ENCODE measurements around the gene MARVELD1.

The MARVELD1 gene

GRCh38 chr10:97721871-97722780 lies 8.6 kb downstream of the MARVELD1 start:
- Histone ChIP-seq H3K36me3 (no peaks in the 10 kb centered on the region), H3K27me3 (ENCODE audit: insufficient read depth, low read depth, severe bottlenecking) (no peaks in the 10 kb centered on the region), H3K27ac (no peak overlapping the region), H3K4me3 (ENCODE audit: low read depth, low read length) (no peak overlapping the region), H3K9me3 (ENCODE audit: severe bottlenecking) (no peaks in the 10 kb centered on the region)
- no peak for DNase-seq
- TF ChIP-seq, protein P1, sequence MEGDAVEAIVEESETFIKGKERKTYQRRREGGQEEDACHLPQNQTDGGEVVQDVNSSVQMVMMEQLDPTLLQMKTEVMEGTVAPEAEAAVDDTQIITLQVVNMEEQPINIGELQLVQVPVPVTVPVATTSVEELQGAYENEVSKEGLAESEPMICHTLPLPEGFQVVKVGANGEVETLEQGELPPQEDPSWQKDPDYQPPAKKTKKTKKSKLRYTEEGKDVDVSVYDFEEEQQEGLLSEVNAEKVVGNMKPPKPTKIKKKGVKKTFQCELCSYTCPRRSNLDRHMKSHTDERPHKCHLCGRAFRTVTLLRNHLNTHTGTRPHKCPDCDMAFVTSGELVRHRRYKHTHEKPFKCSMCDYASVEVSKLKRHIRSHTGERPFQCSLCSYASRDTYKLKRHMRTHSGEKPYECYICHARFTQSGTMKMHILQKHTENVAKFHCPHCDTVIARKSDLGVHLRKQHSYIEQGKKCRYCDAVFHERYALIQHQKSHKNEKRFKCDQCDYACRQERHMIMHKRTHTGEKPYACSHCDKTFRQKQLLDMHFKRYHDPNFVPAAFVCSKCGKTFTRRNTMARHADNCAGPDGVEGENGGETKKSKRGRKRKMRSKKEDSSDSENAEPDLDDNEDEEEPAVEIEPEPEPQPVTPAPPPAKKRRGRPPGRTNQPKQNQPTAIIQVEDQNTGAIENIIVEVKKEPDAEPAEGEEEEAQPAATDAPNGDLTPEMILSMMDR (IDR thresholded peaks at IDR 0.05; ENCODE audit: low read depth, low read length), result no peak

DNA sequence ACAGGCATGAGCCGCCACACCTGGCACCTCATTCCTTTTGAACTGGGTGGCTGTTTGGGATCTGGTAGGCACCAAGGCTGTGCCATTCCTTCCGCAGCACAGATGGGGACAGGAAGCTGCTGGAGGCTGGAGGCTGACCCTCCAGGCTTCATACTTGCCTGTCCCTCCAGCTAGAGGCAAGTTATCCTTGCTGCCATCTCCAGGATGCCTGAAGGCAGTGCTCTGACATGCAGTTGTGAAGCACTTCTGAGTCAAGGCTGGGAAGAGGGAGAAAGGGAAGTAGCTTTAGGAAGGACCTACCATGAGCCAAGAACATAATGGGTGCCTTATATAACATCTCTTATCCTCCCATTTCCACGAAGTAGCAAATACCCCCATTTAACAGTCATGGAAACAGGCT lies 9.5 kb downstream of the MARVELD1 start:
- DNase-seq, result no peak
- Histone ChIP-seq H3K27ac (no peak overlapping the region), H3K27me3 (ENCODE audit: insufficient read depth, low read depth, severe bottlenecking) (no peaks in the 10 kb centered on the region), H3K36me3 (no peaks in the 10 kb centered on the region), H3K4me3 (ENCODE audit: low read depth, low read length) (no peak overlapping the region), H3K9me3 (ENCODE audit: severe bottlenecking) (no peaks in the 10 kb centered on the region)
- TF ChIP-seq, protein P1 (IDR thresholded peaks at IDR 0.05; ENCODE audit: low read depth, low read length), result no peak

DNA sequence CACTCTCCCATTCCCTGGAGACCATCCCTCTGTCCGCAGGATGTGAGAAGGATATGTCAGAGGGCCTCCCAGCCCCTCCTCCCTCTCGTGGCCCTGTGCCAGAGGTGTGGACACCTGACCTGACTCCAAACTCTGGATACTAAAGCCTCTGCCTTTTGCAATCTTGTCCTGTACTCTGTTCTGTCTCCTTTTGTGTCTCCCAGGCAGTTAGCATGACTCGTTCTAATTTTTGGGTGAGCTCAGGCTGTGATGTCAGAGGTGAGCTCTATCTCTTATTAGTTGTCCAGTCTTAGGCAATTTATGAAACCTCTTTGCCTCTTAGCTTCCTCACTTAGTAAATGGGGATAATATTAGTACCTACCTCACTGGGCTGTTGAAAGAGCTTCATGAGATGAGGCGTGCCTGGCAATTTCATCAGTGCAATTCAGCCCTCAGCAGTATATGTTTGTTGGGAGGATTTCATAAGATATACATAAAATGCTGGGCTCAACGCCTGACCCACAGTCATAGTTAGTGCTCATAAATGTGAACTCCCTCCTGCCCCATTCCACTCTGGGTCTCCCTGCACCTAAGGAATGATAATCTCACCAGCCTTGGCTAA lies 10.9 kb downstream of the MARVELD1 start:
- TF ChIP-seq, protein P1 (IDR thresholded peaks at IDR 0.05; ENCODE audit: low read depth, low read length), result no peak
- Histone ChIP-seq H3K27me3 (ENCODE audit: insufficient read depth, low read depth, severe bottlenecking) (no peaks in the 10 kb centered on the region), H3K27ac (no peak overlapping the region), H3K36me3 (no peaks in the 10 kb centered on the region), H3K9me3 (ENCODE audit: severe bottlenecking) (no peaks in the 10 kb centered on the region), H3K4me3 (ENCODE audit: low read depth, low read length) (no peak overlapping the region)
- DNase-seq, result no peak

GRCh38 chr10:97726636-97727178 lies 13.2 kb downstream of the MARVELD1 start:
- H3K36me3 ChIP-seq, result no peaks in the 10 kb centered on the region
- TF ChIP-seq, protein P1 (IDR thresholded peaks at IDR 0.05; ENCODE audit: low read depth, low read length), result no peak
- H3K9me3 ChIP-seq (ENCODE audit: severe bottlenecking), result no peaks in the 10 kb centered on the region
- no peaks in the 10 kb centered on the region for H3K27me3 ChIP-seq (ENCODE audit: insufficient read depth, low read depth, severe bottlenecking)
- DNase-seq, result no peak
- no peak overlapping the region for H3K4me3 ChIP-seq (ENCODE audit: low read depth, low read length)
- H3K27ac ChIP-seq, result no peak overlapping the region

- TF ChIP-seq, protein P1 (IDR thresholded peaks at IDR 0.05; ENCODE audit: low read depth, low read length), result no peak
- Histone ChIP-seq H3K9me3 (ENCODE audit: severe bottlenecking) (no peaks in the 10 kb centered on the region), H3K27me3 (ENCODE audit: insufficient read depth, low read depth, severe bottlenecking) (no peaks in the 10 kb centered on the region), H3K36me3 (no peaks in the 10 kb centered on the region), H3K4me3 (ENCODE audit: low read depth, low read length) (no peak overlapping the region), H3K27ac (no peak overlapping the region)
- no peak for DNase-seq
These were observed 15.5 kb downstream of the MARVELD1 start for GRCh38 chr10:97729014-97729413.
